ENCODE data around the gene IL32.
A peak's percentile ranks its signal among the peaks of the same experiment; 100 is the strongest.
"Not testable (repeated sequence)": the region's sequence is repeated elsewhere in the genome, so short reads cannot be mapped to it uniquely, and the experiment has no call there.

The IL32 gene

DNA sequence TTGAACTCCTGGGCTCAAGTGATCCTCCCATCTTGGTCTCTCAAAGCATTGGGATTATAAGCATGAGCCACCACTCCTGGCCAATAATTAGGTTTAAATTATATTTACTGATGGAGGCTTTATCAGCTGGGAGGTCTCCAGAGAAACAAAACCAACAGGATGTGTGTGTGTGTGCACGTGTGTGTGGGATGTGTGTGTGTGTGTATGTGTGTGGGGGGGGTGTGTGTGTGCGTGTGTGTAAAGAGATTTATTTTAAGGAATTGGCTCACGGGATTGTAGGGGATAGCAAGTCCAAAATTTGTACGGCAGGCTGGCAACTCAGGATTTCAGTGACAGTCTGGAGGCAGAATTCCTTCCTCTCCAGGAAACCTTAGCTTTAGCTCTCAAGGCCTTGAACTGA is 14.4 kb upstream of the IL32 start:
- no peak overlapping the region for H3K9ac ChIP-seq (ENCODE audit: low read depth in 1 of 2, low read length in 2 of 2)
- H3K36me3 ChIP-seq (ENCODE audit: control insufficient read depth in 2 of 2, insufficient read depth in 2 of 2, low read length in 2 of 2), result no peaks in the 10 kb centered on the region
- H3K27me3 ChIP-seq (ENCODE audit: control insufficient read depth in 2 of 2, insufficient read depth in 2 of 2, low read length in 2 of 2), result peaks cover 15 to 26% of the 10 kb centered on the region in 2 donors
- no peaks in the 10 kb centered on the region for H3K9me3 ChIP-seq (ENCODE audit: control insufficient read depth in 2 of 2, low read length in 2 of 2)
- no peak overlapping the region for H3K4me3 ChIP-seq (ENCODE audit: low read length in 2 of 2)
- H3K27ac ChIP-seq (ENCODE audit: low read depth in 2 of 2, low read length in 2 of 2), result no peak overlapping the region
- peaks cover 0 to under 1% of the 10 kb centered on the region in 2 donors for H3K4me1 ChIP-seq (ENCODE audit: control insufficient read depth in 2 of 2, insufficient read depth in 2 of 2, low read length in 2 of 2)

DNA sequence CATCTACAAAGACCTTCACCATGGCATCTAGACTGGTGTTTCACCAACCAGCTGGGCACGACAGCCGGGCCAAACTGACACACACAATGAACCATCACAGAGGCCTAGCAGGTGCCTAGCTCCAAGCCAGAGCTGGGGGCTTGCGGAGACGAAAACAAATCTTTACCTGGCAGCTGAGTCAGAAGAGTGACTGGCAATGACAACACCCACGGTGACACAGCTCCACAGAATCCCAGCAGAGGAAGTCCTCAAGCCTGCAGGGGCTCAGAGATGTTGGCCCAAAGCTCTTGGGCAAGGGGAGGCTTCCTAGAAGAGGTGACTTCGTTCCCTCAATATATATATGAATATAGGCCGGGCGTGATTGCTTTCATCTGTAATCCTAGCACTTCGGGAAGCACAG is 13.9 kb upstream of the IL32 start:
- H3K27me3 ChIP-seq (ENCODE audit: control insufficient read depth in 2 of 2, insufficient read depth in 2 of 2, low read length in 2 of 2), result peaks cover 15 to 24% of the 10 kb centered on the region in 2 donors
- H3K9me3 ChIP-seq (ENCODE audit: control insufficient read depth in 2 of 2, low read length in 2 of 2), result no peaks in the 10 kb centered on the region
- H3K27ac ChIP-seq (ENCODE audit: low read depth in 2 of 2, low read length in 2 of 2), result no peak overlapping the region
- no peaks in the 10 kb centered on the region for H3K4me1 ChIP-seq (ENCODE audit: control insufficient read depth in 2 of 2, insufficient read depth in 2 of 2, low read length in 2 of 2)
- H3K36me3 ChIP-seq (ENCODE audit: control insufficient read depth in 2 of 2, insufficient read depth in 2 of 2, low read length in 2 of 2), result no peaks in the 10 kb centered on the region
- no peak overlapping the region for H3K4me3 ChIP-seq (ENCODE audit: low read length in 2 of 2)
- H3K9ac ChIP-seq (ENCODE audit: low read depth in 1 of 2, low read length in 2 of 2), result no peak overlapping the region

GRCh38 chr16:3052571-3053329 is 12.7 kb upstream of the IL32 start:
- not testable (repeated sequence) for H3K27ac ChIP-seq (ENCODE audit: low read depth in 2 of 2, low read length in 2 of 2); H3K36me3 ChIP-seq (ENCODE audit: control insufficient read depth in 2 of 2, insufficient read depth in 2 of 2, low read length in 2 of 2); H3K9ac ChIP-seq (ENCODE audit: low read depth in 1 of 2, low read length in 2 of 2); H3K9me3 ChIP-seq (ENCODE audit: control insufficient read depth in 2 of 2, low read length in 2 of 2); H3K4me3 ChIP-seq (ENCODE audit: low read length in 2 of 2); H3K4me1 ChIP-seq (ENCODE audit: control insufficient read depth in 2 of 2, insufficient read depth in 2 of 2, low read length in 2 of 2)
- H3K27me3 ChIP-seq (ENCODE audit: control insufficient read depth in 2 of 2, insufficient read depth in 2 of 2, low read length in 2 of 2), result peaks cover 14 to 15% of the 10 kb centered on the region in 2 donors

DNA sequence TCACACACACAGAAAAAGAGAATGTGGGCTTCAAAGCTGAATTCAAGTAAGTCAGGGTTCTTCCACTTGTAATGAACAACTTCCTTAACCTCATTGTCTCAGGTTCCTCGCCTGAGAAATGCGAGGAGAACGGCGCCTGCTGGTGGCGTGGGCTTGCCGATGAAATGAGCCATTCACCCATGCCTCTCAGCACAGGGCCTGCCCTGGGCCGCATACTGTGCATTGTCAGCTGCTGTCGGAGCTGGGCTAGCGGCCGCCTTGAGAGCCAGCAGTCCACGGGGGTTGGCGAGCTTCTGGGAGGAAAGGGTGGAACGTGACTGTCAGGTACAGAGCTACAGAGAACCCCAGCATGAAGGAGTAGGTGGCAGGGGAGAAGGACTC is 12.1 kb upstream of the IL32 start:
- not testable (repeated sequence) for H3K27me3 ChIP-seq (ENCODE audit: control insufficient read depth in 2 of 2, insufficient read depth in 2 of 2, low read length in 2 of 2); H3K9ac ChIP-seq (ENCODE audit: low read depth in 1 of 2, low read length in 2 of 2); H3K36me3 ChIP-seq (ENCODE audit: control insufficient read depth in 2 of 2, insufficient read depth in 2 of 2, low read length in 2 of 2); H3K4me1 ChIP-seq (ENCODE audit: control insufficient read depth in 2 of 2, insufficient read depth in 2 of 2, low read length in 2 of 2); H3K9me3 ChIP-seq (ENCODE audit: control insufficient read depth in 2 of 2, low read length in 2 of 2); H3K27ac ChIP-seq (ENCODE audit: low read depth in 2 of 2, low read length in 2 of 2); H3K4me3 ChIP-seq (ENCODE audit: low read length in 2 of 2)

DNA sequence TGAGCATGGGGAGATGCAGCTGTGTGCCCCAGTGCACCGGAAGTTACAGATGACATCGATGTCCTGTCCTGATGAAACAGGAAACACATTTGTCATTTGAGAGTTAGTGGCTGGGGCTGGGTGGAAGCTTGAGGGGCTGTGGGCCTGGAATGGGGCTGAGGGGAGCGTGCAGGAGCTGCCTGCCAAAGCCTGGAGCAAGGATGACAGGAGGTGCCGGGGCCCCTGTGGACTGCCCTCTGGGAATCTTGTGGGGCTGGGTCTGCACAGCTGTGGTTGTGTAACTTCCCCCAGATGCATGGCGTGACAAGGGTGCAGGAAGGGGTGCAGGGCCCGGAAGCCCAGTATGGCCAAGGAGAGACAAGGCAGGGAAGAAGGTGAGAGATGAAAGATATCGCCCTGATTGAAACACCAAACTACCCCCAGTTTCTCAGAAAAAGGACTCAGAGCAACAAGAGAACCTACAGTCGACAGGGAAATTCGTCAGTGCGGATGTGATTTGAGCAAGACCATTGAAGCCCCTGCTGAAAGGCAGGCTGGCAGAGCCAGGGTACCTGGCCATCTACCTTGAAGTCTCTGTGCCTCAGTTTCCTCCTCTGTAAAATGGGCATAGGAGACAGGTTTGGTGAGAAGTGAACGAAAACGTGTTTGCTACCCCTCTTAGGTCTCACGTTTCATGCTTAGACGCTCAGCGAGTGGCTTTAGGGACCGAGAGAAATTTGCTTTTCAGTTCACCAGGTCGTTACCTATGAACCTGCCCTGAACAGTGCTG is 10.3 kb upstream of the IL32 start:
- Histone ChIP-seq H3K9ac (ENCODE audit: low read depth in 1 of 2, low read length in 2 of 2) (no peak overlapping the region), H3K9me3 (ENCODE audit: control insufficient read depth in 2 of 2, low read length in 2 of 2) (no peaks in the 10 kb centered on the region), H3K4me1 (ENCODE audit: control insufficient read depth in 2 of 2, insufficient read depth in 2 of 2, low read length in 2 of 2) (peaks cover 12 to 20% of the 10 kb centered on the region in 2 donors), H3K4me3 (ENCODE audit: low read length in 2 of 2) (no peak overlapping the region), H3K27me3 (ENCODE audit: control insufficient read depth in 2 of 2, insufficient read depth in 2 of 2, low read length in 2 of 2) (no peaks in the 10 kb centered on the region), H3K27ac (ENCODE audit: low read depth in 2 of 2, low read length in 2 of 2) (peak overlapping the region in 1 of 2 donors; percentile 32), H3K36me3 (ENCODE audit: control insufficient read depth in 2 of 2, insufficient read depth in 2 of 2, low read length in 2 of 2) (no peaks in the 10 kb centered on the region)

- Histone ChIP-seq H3K4me1 (ENCODE audit: control insufficient read depth in 2 of 2, insufficient read depth in 2 of 2, low read length in 2 of 2) (peaks cover 12 to 20% of the 10 kb centered on the region in 2 donors), H3K27ac (ENCODE audit: low read depth in 2 of 2, low read length in 2 of 2) (peak overlapping the region in 1 of 2 donors; percentile 32)
- not testable (repeated sequence) for H3K9ac ChIP-seq (ENCODE audit: low read depth in 1 of 2, low read length in 2 of 2); H3K4me3 ChIP-seq (ENCODE audit: low read length in 2 of 2); H3K36me3 ChIP-seq (ENCODE audit: control insufficient read depth in 2 of 2, insufficient read depth in 2 of 2, low read length in 2 of 2); H3K9me3 ChIP-seq (ENCODE audit: control insufficient read depth in 2 of 2, low read length in 2 of 2); H3K27me3 ChIP-seq (ENCODE audit: control insufficient read depth in 2 of 2, insufficient read depth in 2 of 2, low read length in 2 of 2)
Observed at GRCh38 chr16:3055734-3056115, 9.7 kb upstream of the IL32 start.

DNA sequence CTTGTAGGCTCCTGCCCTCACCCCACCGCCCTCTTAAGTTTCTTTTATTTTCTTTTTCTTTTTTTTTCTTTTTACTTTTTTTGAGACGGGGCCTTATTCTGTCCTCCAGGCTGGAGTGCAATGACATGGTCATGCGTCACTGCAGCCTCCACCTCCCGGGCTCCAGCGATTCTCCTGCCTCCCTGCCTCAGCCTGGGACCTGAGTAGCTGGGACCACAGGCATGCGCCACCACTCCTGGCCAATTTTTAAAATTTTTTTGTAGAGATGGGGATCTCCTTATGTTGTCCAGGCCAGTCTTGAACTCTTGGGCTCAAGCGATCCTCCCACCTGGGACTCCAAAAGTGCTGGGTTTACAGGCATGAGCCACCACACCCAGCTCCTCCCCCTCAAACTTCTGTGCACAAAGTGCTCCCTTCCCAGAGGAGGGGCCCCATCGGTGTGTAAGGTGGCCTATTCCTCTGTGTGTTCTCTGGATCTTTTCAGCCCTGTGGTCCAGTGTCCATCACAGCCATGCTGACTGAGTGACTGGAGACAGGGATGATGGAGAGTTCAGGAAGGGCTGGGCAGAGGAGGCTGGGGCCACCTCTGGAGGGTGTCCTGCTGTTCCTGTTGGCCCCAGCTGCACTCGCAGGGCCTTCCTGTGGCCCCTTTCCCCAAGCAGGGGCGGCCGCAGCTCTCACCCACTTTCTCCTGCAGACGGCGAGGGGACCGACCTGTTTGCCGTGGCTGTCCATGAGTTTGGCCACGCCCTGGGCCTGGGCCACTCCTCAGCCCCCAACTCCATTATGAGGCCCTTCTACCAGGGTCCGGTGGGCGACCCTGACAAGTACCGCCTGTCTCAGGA is 8.9 kb upstream of the IL32 start:
- no peak overlapping the region for H3K4me3 ChIP-seq (ENCODE audit: low read length in 2 of 2)
- H3K27me3 ChIP-seq (ENCODE audit: control insufficient read depth in 2 of 2, insufficient read depth in 2 of 2, low read length in 2 of 2), result no peaks in the 10 kb centered on the region
- H3K9ac ChIP-seq (ENCODE audit: low read depth in 1 of 2, low read length in 2 of 2), result no peak overlapping the region
- no peak overlapping the region for H3K27ac ChIP-seq (ENCODE audit: low read depth in 2 of 2, low read length in 2 of 2)
- no peaks in the 10 kb centered on the region for H3K36me3 ChIP-seq (ENCODE audit: control insufficient read depth in 2 of 2, insufficient read depth in 2 of 2, low read length in 2 of 2)
- H3K4me1 ChIP-seq (ENCODE audit: control insufficient read depth in 2 of 2, insufficient read depth in 2 of 2, low read length in 2 of 2), result peaks cover 12 to 20% of the 10 kb centered on the region in 2 donors
- no peaks in the 10 kb centered on the region for H3K9me3 ChIP-seq (ENCODE audit: control insufficient read depth in 2 of 2, low read length in 2 of 2)

- H3K9ac ChIP-seq (ENCODE audit: low read depth in 1 of 2, low read length in 2 of 2), result peak overlapping the region in 1 of 2 donors; percentile 54
- H3K36me3 ChIP-seq (ENCODE audit: control insufficient read depth in 2 of 2, insufficient read depth in 2 of 2, low read length in 2 of 2), result no peaks in the 10 kb centered on the region
Observed at GRCh38 chr16:3057181-3058138, 8.0 kb upstream of the IL32 start.

More at GRCh38 chr16:3057181-3058138, 8.0 kb upstream of the IL32 start:
- H3K4me1 ChIP-seq (ENCODE audit: control insufficient read depth in 2 of 2, insufficient read depth in 2 of 2, low read length in 2 of 2), result peaks cover 12 to 20% of the 10 kb centered on the region in 2 donors
- peak overlapping the region in 1 of 2 donors; percentile 13 for H3K4me3 ChIP-seq (ENCODE audit: low read length in 2 of 2)
- no peaks in the 10 kb centered on the region for H3K27me3 ChIP-seq (ENCODE audit: control insufficient read depth in 2 of 2, insufficient read depth in 2 of 2, low read length in 2 of 2)
- H3K27ac ChIP-seq (ENCODE audit: low read depth in 2 of 2, low read length in 2 of 2), result no peak overlapping the region
- no peaks in the 10 kb centered on the region for H3K9me3 ChIP-seq (ENCODE audit: control insufficient read depth in 2 of 2, low read length in 2 of 2)
